ENCODE results near the gene COQ5. TPM values are rescaled to one million over a fixed set of nuclear protein-coding genes. Genes with fewer than 3 reads are reported as not detected.

The COQ5 gene
- total RNA-seq, 1 donor from 2014 or later = 38.5 TPM

GRCh38 chr12:120562906-120563305 lies 33.9 kb upstream of the COQ5 start:
- H3K4me3 Mint-ChIP-seq = no peak overlapping the region

GRCh38 chr12:120557589-120557988 lies 28.6 kb upstream of the COQ5 start:
- Mint-ChIP-seq H3K27me3 (ENCODE audit: low read depth) (no peaks in the 10 kb centered on the region), H3K4me3 (no peak overlapping the region), H3K9me3 (no peaks in the 10 kb centered on the region), H3K4me1 (no peaks in the 10 kb centered on the region), H3K27ac (ENCODE audit: unreplicated experiment) (no peak overlapping the region), H3K36me3 (ENCODE audit: low read depth) (peaks cover 20% of the 10 kb centered on the region)
- TF ChIP-seq, protein P1, sequence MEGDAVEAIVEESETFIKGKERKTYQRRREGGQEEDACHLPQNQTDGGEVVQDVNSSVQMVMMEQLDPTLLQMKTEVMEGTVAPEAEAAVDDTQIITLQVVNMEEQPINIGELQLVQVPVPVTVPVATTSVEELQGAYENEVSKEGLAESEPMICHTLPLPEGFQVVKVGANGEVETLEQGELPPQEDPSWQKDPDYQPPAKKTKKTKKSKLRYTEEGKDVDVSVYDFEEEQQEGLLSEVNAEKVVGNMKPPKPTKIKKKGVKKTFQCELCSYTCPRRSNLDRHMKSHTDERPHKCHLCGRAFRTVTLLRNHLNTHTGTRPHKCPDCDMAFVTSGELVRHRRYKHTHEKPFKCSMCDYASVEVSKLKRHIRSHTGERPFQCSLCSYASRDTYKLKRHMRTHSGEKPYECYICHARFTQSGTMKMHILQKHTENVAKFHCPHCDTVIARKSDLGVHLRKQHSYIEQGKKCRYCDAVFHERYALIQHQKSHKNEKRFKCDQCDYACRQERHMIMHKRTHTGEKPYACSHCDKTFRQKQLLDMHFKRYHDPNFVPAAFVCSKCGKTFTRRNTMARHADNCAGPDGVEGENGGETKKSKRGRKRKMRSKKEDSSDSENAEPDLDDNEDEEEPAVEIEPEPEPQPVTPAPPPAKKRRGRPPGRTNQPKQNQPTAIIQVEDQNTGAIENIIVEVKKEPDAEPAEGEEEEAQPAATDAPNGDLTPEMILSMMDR (conservative IDR thresholded peaks at IDR 0.05) = no peak
- DNase-seq (ENCODE audit: low read depth, low spot score) = no peak

More at GRCh38 chr12:120562906-120563305, 33.9 kb upstream of the COQ5 start:
- Mint-ChIP-seq H3K36me3 (ENCODE audit: low read depth) (peaks cover 15% of the 10 kb centered on the region), H3K9me3 (no peaks in the 10 kb centered on the region), H3K4me1 (no peaks in the 10 kb centered on the region), H3K27me3 (ENCODE audit: low read depth) (no peaks in the 10 kb centered on the region), H3K27ac (ENCODE audit: unreplicated experiment) (no peak overlapping the region)
- TF ChIP-seq, protein P1 (conservative IDR thresholded peaks at IDR 0.05) = no peak
- DNase-seq (ENCODE audit: low read depth, low spot score) = no peak

GRCh38 chr12:120554678-120555077 lies 25.7 kb upstream of the COQ5 start:
- no peaks in the 10 kb centered on the region for H3K27me3 Mint-ChIP-seq (ENCODE audit: low read depth)
- H3K27ac Mint-ChIP-seq (ENCODE audit: unreplicated experiment) = no peak overlapping the region
- H3K4me1 Mint-ChIP-seq = no peaks in the 10 kb centered on the region
- TF ChIP-seq, protein P1 (conservative IDR thresholded peaks at IDR 0.05) = no peak
- no peaks in the 10 kb centered on the region for H3K9me3 Mint-ChIP-seq
- no peak overlapping the region for H3K4me3 Mint-ChIP-seq
- DNase-seq (ENCODE audit: low read depth, low spot score) = no peak
- H3K36me3 Mint-ChIP-seq (ENCODE audit: low read depth) = peaks cover 14% of the 10 kb centered on the region

- H3K27me3 Mint-ChIP-seq (ENCODE audit: low read depth) = no peaks in the 10 kb centered on the region
- no peak for DNase-seq (ENCODE audit: low read depth, low spot score)
- H3K9me3 Mint-ChIP-seq = no peaks in the 10 kb centered on the region
- H3K36me3 Mint-ChIP-seq (ENCODE audit: low read depth) = peaks cover 2% of the 10 kb centered on the region
- no peaks in the 10 kb centered on the region for H3K4me1 Mint-ChIP-seq
- H3K4me3 Mint-ChIP-seq = no peak overlapping the region
- TF ChIP-seq, protein P1 (conservative IDR thresholded peaks at IDR 0.05) = no peak
- no peak overlapping the region for H3K27ac Mint-ChIP-seq (ENCODE audit: unreplicated experiment)
Measured at GRCh38 chr12:120546050-120546386, 17.1 kb upstream of the COQ5 start.

DNA sequence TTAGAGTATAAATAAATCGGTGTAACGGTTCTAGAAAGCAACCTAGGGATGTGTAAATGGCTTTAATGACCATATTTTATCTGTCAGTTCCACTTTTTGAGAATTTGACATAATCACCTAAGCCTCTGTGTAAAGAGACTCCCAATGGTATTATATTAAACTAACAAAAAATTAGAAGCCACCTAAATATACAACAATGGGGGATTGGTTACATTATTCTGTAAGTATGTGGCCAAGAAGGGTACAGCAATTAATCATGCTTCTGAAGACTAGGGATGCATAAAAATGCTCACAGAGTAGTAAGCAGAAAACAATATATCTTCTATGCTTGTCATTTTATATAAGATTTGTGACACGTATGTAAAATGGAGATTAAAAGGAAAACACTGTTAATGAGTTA lies 15.7 kb upstream of the COQ5 start:
- Mint-ChIP-seq H3K9me3 (no peaks in the 10 kb centered on the region), H3K36me3 (ENCODE audit: low read depth) (peaks cover 2% of the 10 kb centered on the region), H3K4me1 (no peaks in the 10 kb centered on the region), H3K27me3 (ENCODE audit: low read depth) (no peaks in the 10 kb centered on the region), H3K4me3 (no peak overlapping the region), H3K27ac (ENCODE audit: unreplicated experiment) (no peak overlapping the region)
- TF ChIP-seq, protein P1 (conservative IDR thresholded peaks at IDR 0.05) = no peak
- no peak for DNase-seq (ENCODE audit: low read depth, low spot score)

DNA sequence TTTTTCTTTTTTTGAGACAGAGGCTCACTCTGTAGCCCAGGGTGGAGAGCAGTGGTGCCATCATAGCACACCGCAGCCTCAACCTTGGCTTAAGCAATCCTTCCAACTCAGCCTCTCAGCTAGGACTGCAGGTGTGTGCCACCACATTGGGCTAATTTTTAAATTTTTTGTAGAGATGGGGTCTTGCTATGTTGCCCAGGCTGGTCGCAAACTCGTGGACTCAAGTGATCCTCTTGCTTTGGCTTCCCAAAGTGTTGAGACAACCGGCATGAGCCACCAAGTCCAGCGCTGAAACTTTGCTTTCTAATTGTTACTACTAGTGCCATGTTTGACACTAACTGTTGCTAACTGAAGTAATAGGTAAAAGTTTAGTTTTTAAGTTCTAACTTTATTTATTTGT lies 13.2 kb upstream of the COQ5 start:
- peaks cover 22% of the 10 kb centered on the region for H3K4me1 Mint-ChIP-seq
- TF ChIP-seq, protein P1 (conservative IDR thresholded peaks at IDR 0.05) = no peak
- DNase-seq (ENCODE audit: low read depth, low spot score) = no peak

More for the DNA sequence above, 13.2 kb upstream of the COQ5 start:
- no peaks in the 10 kb centered on the region for H3K27me3 Mint-ChIP-seq (ENCODE audit: low read depth)
- H3K4me3 Mint-ChIP-seq = no peak overlapping the region
- H3K27ac Mint-ChIP-seq (ENCODE audit: unreplicated experiment) = no peak overlapping the region
- no peaks in the 10 kb centered on the region for H3K9me3 Mint-ChIP-seq
- peaks cover 2% of the 10 kb centered on the region for H3K36me3 Mint-ChIP-seq (ENCODE audit: low read depth)

All from neural crest cell (in vitro differentiated cells).